H9 (cell line): Measurements from ENCODE around the gene STARD8. TPM values are rescaled to one million over a fixed set of nuclear protein-coding genes. Genes with fewer than 3 reads are reported as not detected.
"Not testable (repeated sequence)": the region's sequence is repeated elsewhere in the genome, so short reads cannot be mapped to it uniquely, and the experiment has no call there.

Experiments used
- DNase-seq: peaks from one replicate; pipeline ENCODE4 v3.0.0-alpha.2; 2017
- H2AFZ ChIP-seq: one replicate; pipeline ENCODE4 v1.6.1; 2013; ENCODE audit warnings: mild to moderate bottlenecking, low read length, control low read depth, moderate library complexity
- H2AK5ac ChIP-seq: 2 replicates; pipeline ENCODE4 v1.6.1; 2013; ENCODE audit warnings: low read length, control low read depth, mixed read lengths; ENCODE audit not compliant: insufficient read length
- H2BK120ac ChIP-seq: one replicate; pipeline ENCODE4 v1.6.1; 2013; ENCODE audit warnings: low read depth, mild to moderate bottlenecking, low read length, control low read depth, inconsistent platforms; ENCODE audit not compliant: poor library complexity, severe bottlenecking
- H2BK12ac ChIP-seq: 2 replicates; pipeline ENCODE4 v1.6.1; 2013; ENCODE audit warnings: low read length, control low read depth, mixed read lengths, low read depth; ENCODE audit not compliant: insufficient read length
- H2BK15ac ChIP-seq: 2 replicates; pipeline ENCODE4 v1.6.1; 2013; ENCODE audit warnings: low read depth, low read length, control low read depth
- H2BK20ac ChIP-seq: one replicate; pipeline ENCODE4 v1.6.1; 2013; ENCODE audit warnings: low read depth, mild to moderate bottlenecking, low read length, control low read depth, inconsistent platforms; ENCODE audit not compliant: poor library complexity, severe bottlenecking
- H2BK5ac ChIP-seq: 2 replicates; pipeline ENCODE4 v1.6.1; 2013; ENCODE audit warnings: low read length, control low read depth, mixed read lengths; ENCODE audit not compliant: insufficient read length
- H3K14ac ChIP-seq: 2 replicates; pipeline ENCODE4 v1.6.1; 2013; ENCODE audit warnings: low read length, control low read depth; ENCODE audit not compliant: insufficient read depth
- H3K18ac ChIP-seq: 2 replicates; pipeline ENCODE4 v1.6.1; 2013; ENCODE audit warnings: low read depth, mild to moderate bottlenecking, mixed read lengths, low read length, control low read depth; ENCODE audit not compliant: insufficient read length
- H3K23ac ChIP-seq: 2 replicates; pipeline ENCODE4 v1.6.1; 2013; ENCODE audit warnings: low read length, control low read depth, mixed read lengths, low read depth; ENCODE audit not compliant: insufficient read length
- H3K23me2 ChIP-seq: 2 replicates; pipeline ENCODE4 v1.6.1; 2013; ENCODE audit warnings: low read depth, mild to moderate bottlenecking, mixed read lengths, low read length, control low read depth; ENCODE audit not compliant: insufficient read length, poor library complexity, severe bottlenecking
- H3K27ac ChIP-seq: 2 replicates; pipeline ENCODE4 v1.5.1; 2013; ENCODE audit warnings: low read length, control low read depth, mixed read lengths, low read depth; ENCODE audit not compliant: insufficient read length
- H3K27me3 ChIP-seq: 2 replicates; pipeline ENCODE4 v1.6.1; 2013; ENCODE audit warnings: low read length, control low read depth, inconsistent platforms; ENCODE audit not compliant: insufficient read depth
- H3K4ac ChIP-seq: 2 replicates; pipeline ENCODE4 v1.6.1; 2013; ENCODE audit warnings: low read depth, mild to moderate bottlenecking, control low read depth, inconsistent platforms, low read length, moderate library complexity
- H3K4me1 ChIP-seq: 2 replicates; pipeline ENCODE4 v1.6.1; 2013; ENCODE audit warnings: low read length, control low read depth, inconsistent platforms; ENCODE audit not compliant: insufficient read depth
- H3K4me2 ChIP-seq: 2 replicates; pipeline ENCODE4 v1.6.1; 2013; ENCODE audit warnings: low read length, control low read depth, mixed read lengths; ENCODE audit not compliant: insufficient read length, insufficient read depth
- H3K56ac ChIP-seq: 2 replicates; pipeline ENCODE4 v1.6.1; 2013; ENCODE audit warnings: low read depth, mild to moderate bottlenecking, mixed read lengths, low read length, control low read depth; ENCODE audit not compliant: insufficient read length
- H3K79me1 ChIP-seq: 2 replicates; pipeline ENCODE4 v1.6.1; 2013; ENCODE audit warnings: low read depth, mild to moderate bottlenecking, moderate library complexity, low read length, control low read depth, inconsistent platforms; ENCODE audit not compliant: insufficient read depth, poor library complexity, severe bottlenecking
- H3K79me2 ChIP-seq: 2 replicates; pipeline ENCODE4 v1.6.1; 2013; ENCODE audit warnings: low read length, control low read depth, inconsistent platforms; ENCODE audit not compliant: insufficient read depth
- H3K9ac ChIP-seq: 2 replicates; pipeline ENCODE4 v1.6.1; 2013; ENCODE audit warnings: low read length, control low read depth, mixed read lengths; ENCODE audit not compliant: insufficient read length; ENCODE audit errors: extremely low read depth
- H3K9me3 ChIP-seq: one replicate; pipeline ENCODE4 v1.6.1; 2013; ENCODE audit warnings: low read depth, low read length, inconsistent platforms; ENCODE audit not compliant: control insufficient read depth
- H3T11ph ChIP-seq: one replicate; pipeline ENCODE4 v1.6.1; 2013; ENCODE audit warnings: mild to moderate bottlenecking, low read length, control low read depth, inconsistent platforms
- H4K20me1 ChIP-seq: one replicate; pipeline ENCODE4 v1.6.1; 2013; ENCODE audit not compliant: control insufficient read depth, insufficient read length, insufficient read depth
- H4K5ac ChIP-seq: 2 replicates; pipeline ENCODE4 v1.6.1; 2013; ENCODE audit warnings: low read depth, mild to moderate bottlenecking, mixed read lengths, low read length, control low read depth; ENCODE audit not compliant: insufficient read length
- H4K8ac ChIP-seq: replicated peaks from 2 replicates; pipeline ENCODE4 v1.6.1; 2013; ENCODE audit warnings: low read length, control low read depth, mixed read lengths, low read depth; ENCODE audit not compliant: insufficient read length
- H4K91ac ChIP-seq: 2 replicates; pipeline ENCODE4 v1.6.1; 2013; ENCODE audit warnings: low read depth, mild to moderate bottlenecking, moderate library complexity, mixed read lengths, low read length, control low read depth; ENCODE audit not compliant: insufficient read length
- H3K27ac Mint-ChIP-seq, 3 experiments: 2 replicates in 2 of 3; 3 replicates in 1 of 3; pipeline ENCODE4 v1.8.0; 2020 to 2021; ENCODE audit warnings: mixed read lengths in 3 of 3, mild to moderate bottlenecking in 1 of 3, moderate library complexity in 1 of 3
- H3K27me3 Mint-ChIP-seq: 2 replicates; pipeline ENCODE4 v1.8.0; 2021; ENCODE audit warnings: low read depth, mild to moderate bottlenecking, moderate library complexity, mixed read lengths
- H3K36me3 Mint-ChIP-seq, 3 experiments: 2 replicates in 2 of 3; 3 replicates in 1 of 3; pipeline ENCODE4 v1.8.0; 2020 to 2021; ENCODE audit warnings: low read depth in 3 of 3, mixed read lengths in 3 of 3; ENCODE audit not compliant: insufficient read depth in 1 of 3
- H3K4me1 Mint-ChIP-seq, 2 experiments: 2 replicates each; pipeline ENCODE4 v1.8.0; 2020; ENCODE audit warnings: mixed read lengths in 2 of 2
- H3K4me3 Mint-ChIP-seq, 2 experiments: 2 replicates in 1 of 2; 3 replicates in 1 of 2; pipeline ENCODE4 v1.8.0; 2020 to 2021; ENCODE audit warnings: mild to moderate bottlenecking in 2 of 2, mixed read lengths in 2 of 2, moderate library complexity in 1 of 2
- H3K9me3 Mint-ChIP-seq, 2 experiments: 2 replicates in 1 of 2; 3 replicates in 1 of 2; pipeline ENCODE4 v1.8.0; 2020; ENCODE audit warnings: mild to moderate bottlenecking in 2 of 2, mixed read lengths in 2 of 2, moderate library complexity in 1 of 2
- CTCF ChIP-seq: fragments of 200-600 bp; sonication (generic); conservative IDR thresholded peaks from 3 replicates; pipeline ENCODE4 v1.8.0; 2021; ENCODE audit warnings: antibody characterized with exemption, mild to moderate bottlenecking
- WGBS: extraction: QIAGEN DNeasy Blood & Tissue Kit; methylation state at CpG from one replicate; pipeline ENCODE4 v1.1.7; 2013; ENCODE audit warnings: missing lambda C conversion rate, low lambda C conversion rate, mixed read lengths; ENCODE audit not compliant: insufficient read length; ENCODE audit errors: extremely low coverage; 5-methylcytosine and 5-hydroxymethylcytosine counted together
- total RNA-seq: library from RNA; stranded (reverse); gene quantifications from 2 replicates; pipeline ENCODE4 v1.2.1, GENCODE V29; 2021

The STARD8 gene
- total RNA-seq, 1 experiment from 2014 or later: 0.52 TPM

- Histone ChIP-seq H3K4me1 (peaks cover 2% of the 10 kb centered on the region; the same call in 1 of the 2 replicates), H4K5ac (no peak overlapping the region), H3K14ac (peak overlapping the region; percentile 76; the same call in 1 of the 2 replicates), H4K91ac (no peak overlapping the region), H3K9me3 (peaks cover 24% of the 10 kb centered on the region), H3K4ac (no peak overlapping the region), H2BK5ac (no peak overlapping the region), H4K20me1 (no peaks in the 10 kb centered on the region), H3K27me3 (no peaks in the 10 kb centered on the region; the same call in 1 of the 2 replicates), H3K23me2 (no peaks in the 10 kb centered on the region), H3K79me1 (no peaks in the 10 kb centered on the region), H2BK12ac (no peak overlapping the region), H4K8ac (no peak overlapping the region), H3K4me2 (peak overlapping the region; percentile 40), H2AFZ (no peak overlapping the region), H3K9ac (peak overlapping the region; percentile 28), H3T11ph (no peak overlapping the region), H2BK20ac (no peak overlapping the region), H2BK120ac (no peak overlapping the region), H3K56ac (no peak overlapping the region), H3K23ac (no peak overlapping the region), H3K18ac (no peak overlapping the region), H2BK15ac (no peak overlapping the region), H3K27ac (no peak overlapping the region), H3K79me2 (no peaks in the 10 kb centered on the region), H2AK5ac (no peak overlapping the region)
- H3K4me1 Mint-ChIP-seq: peaks cover 8 to 33% of the 10 kb centered on the region in 2 experiments
- peak overlapping the region in 1 of 3 experiments; percentile 19; a peak in 3 of 7 replicates for H3K27ac Mint-ChIP-seq
- DNase-seq: peak; percentile 71
- peaks cover 0 to 2% (median 0%) of the 10 kb centered on the region in 3 experiments; a peak in 3 of 7 replicates for H3K36me3 Mint-ChIP-seq
- WGBS: no CpG with 5 or more reads among the region's 56 CpGs
- peaks cover 58 to 65% of the 10 kb centered on the region in 2 experiments for H3K9me3 Mint-ChIP-seq
- peaks cover 22% of the 10 kb centered on the region for H3K27me3 Mint-ChIP-seq
- H3K4me3 Mint-ChIP-seq: peak overlapping the region; percentile 60 to 76
- no peak for TF ChIP-seq CTCF
Observed at GRCh38 chrX:68686097-68686977, 38.9 kb downstream of the STARD8 start.

- not testable (repeated sequence) for H3K23ac ChIP-seq, H3K56ac ChIP-seq, H2AK5ac ChIP-seq, H3K23me2 ChIP-seq, H2BK15ac ChIP-seq, H3K9ac ChIP-seq, H4K91ac ChIP-seq, H3K4ac ChIP-seq, H3K4me3 Mint-ChIP-seq, H3K27ac ChIP-seq, H3K36me3 Mint-ChIP-seq, H4K8ac ChIP-seq, H3K79me1 ChIP-seq, H4K5ac ChIP-seq, H3K27me3 ChIP-seq, H3K79me2 ChIP-seq, H2BK20ac ChIP-seq, H2BK12ac ChIP-seq, H3T11ph ChIP-seq, H2BK120ac ChIP-seq, H3K4me1 ChIP-seq, H4K20me1 ChIP-seq, H3K4me2 ChIP-seq, DNase-seq, H2AFZ ChIP-seq, H3K27ac Mint-ChIP-seq, H3K18ac ChIP-seq, H2BK5ac ChIP-seq, H3K14ac ChIP-seq
- H3K9me3 Mint-ChIP-seq: peaks cover 64 to 66% of the 10 kb centered on the region in 2 experiments
- H3K9me3 ChIP-seq: peaks cover 26% of the 10 kb centered on the region
- peaks cover 34% of the 10 kb centered on the region for H3K27me3 Mint-ChIP-seq
- no CpG with 5 or more reads among the region's 8 CpGs for WGBS
- H3K4me1 Mint-ChIP-seq: peaks cover 8 to 34% of the 10 kb centered on the region in 2 experiments
Observed at GRCh38 chrX:68688931-68689330, 41.5 kb downstream of the STARD8 start.
